Calu3 (cell line): ENCODE results near the gene SURF4. TPM values are rescaled to one million over a fixed set of nuclear protein-coding genes. Genes with fewer than 3 reads are reported as not detected.

Experiments
- BruUV-seq: library from RNA; stranded (reverse); fragments of 400-500 nt; replicated peaks from 2 replicates; lab custom pipeline; 2021; lab: Mats Ljungman, UMichigan
- CTCF ChIA-PET: fragments of 300-600 bp; sonication (Branson Sonifier 250); formaldehyde crosslinking; loops from one replicate; lab custom pipeline; 2022; ENCODE audit warnings: antibody characterized with exemption; lab: Charles Lee
- DNase-seq: peaks from one replicate; pipeline ENCODE4 v3.0.0; 2022
- H3K27ac Mint-ChIP-seq: one replicate; pipeline ENCODE4 v1.8.0; 2022; ENCODE audit warnings: mixed read lengths; ENCODE audit not compliant: unreplicated experiment
- H3K27me3 Mint-ChIP-seq: one replicate; pipeline ENCODE4 v1.8.0; 2022; ENCODE audit warnings: mixed read lengths; ENCODE audit not compliant: unreplicated experiment
- H3K36me3 Mint-ChIP-seq: one replicate; pipeline ENCODE4 v1.8.0; 2022; ENCODE audit warnings: mild to moderate bottlenecking, moderate library complexity, mixed read lengths; ENCODE audit not compliant: insufficient read depth, unreplicated experiment
- H3K4me1 Mint-ChIP-seq: one replicate; pipeline ENCODE4 v1.8.0; 2022; ENCODE audit warnings: mild to moderate bottlenecking, low read depth, mixed read lengths; ENCODE audit not compliant: unreplicated experiment
- H3K4me3 Mint-ChIP-seq: one replicate; pipeline ENCODE4 v1.8.0; 2022; ENCODE audit warnings: mild to moderate bottlenecking, low read depth, moderate library complexity, mixed read lengths; ENCODE audit not compliant: unreplicated experiment
- H3K9me3 Mint-ChIP-seq: one replicate; pipeline ENCODE4 v1.8.0; 2022; ENCODE audit warnings: low read depth, mixed read lengths; ENCODE audit not compliant: unreplicated experiment
- CTCF ChIP-seq: fragments of 200-600 bp; IDR thresholded peaks from one replicate; pipeline ENCODE4 v1.8.0; 2022; ENCODE audit warnings: antibody characterized with exemption; ENCODE audit not compliant: unreplicated experiment
- intact Hi-C: fragments of 100-400 bp; cut with micrococcal nuclease; formaldehyde crosslinking; loops from one replicate; pipeline ENCODE4 v1.10.0; 2022; ENCODE audit not compliant: unreplicated experiment
- total RNA-seq: library from RNA; stranded (reverse); gene quantifications from 2 replicates; pipeline ENCODE4 v1.2.3, GENCODE V29; 2022

The SURF4 gene
- total RNA-seq, 1 experiment from 2014 or later = 129 TPM

GRCh38 chr9:133389562-133389961, 13.7 kb upstream of the SURF4 start:
- Mint-ChIP-seq H3K4me1 (no peaks in the 10 kb centered on the region), H3K4me3 (no peak overlapping the region), H3K27me3 (peaks cover 37% of the 10 kb centered on the region), H3K27ac (no peak overlapping the region), H3K9me3 (no peaks in the 10 kb centered on the region), H3K36me3 (no peaks in the 10 kb centered on the region)
- no peak for DNase-seq
- CTCF ChIA-PET = interaction anchor here (0.6 kb wide), 1 partner anchor 514 kb away, joined by 3 read pairs; no protein-coding TSS in a partner anchor
- no peak for TF ChIP-seq CTCF
- intact Hi-C loops = no loop called here
- BruUV-seq = no TSS peak

DNA sequence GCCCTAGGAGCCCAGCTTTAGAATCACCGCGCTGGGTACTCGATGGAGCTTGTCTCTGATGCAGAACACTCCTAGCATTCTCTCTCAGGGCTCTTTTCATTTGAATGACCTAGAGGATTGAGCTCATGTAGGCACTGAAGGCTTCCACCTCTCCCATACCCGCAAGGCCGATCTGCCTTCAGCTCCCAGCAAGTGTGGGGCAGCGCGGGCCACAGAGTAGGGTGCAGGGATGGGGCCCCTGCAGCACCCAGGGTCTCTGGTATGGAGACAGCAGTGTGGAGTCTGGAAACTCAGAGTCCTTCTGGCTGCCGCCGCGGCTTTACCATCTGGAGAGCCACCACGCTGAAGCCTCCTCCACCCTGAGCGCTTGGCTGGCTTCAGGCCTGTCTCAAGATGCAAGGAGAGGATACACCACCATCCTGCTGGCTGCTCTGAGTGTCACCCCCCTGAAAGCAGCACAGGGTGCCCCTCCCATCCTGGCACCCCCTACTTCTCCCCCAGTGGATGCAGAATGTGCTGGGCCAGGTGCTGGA, 13.2 kb upstream of the SURF4 start:
- BruUV-seq = no TSS peak
- DNase-seq = no peak
- no peaks in the 10 kb centered on the region for H3K9me3 Mint-ChIP-seq
- H3K36me3 Mint-ChIP-seq = no peaks in the 10 kb centered on the region
- H3K27me3 Mint-ChIP-seq = peaks cover 32% of the 10 kb centered on the region
- no peak overlapping the region for H3K27ac Mint-ChIP-seq
- CTCF ChIA-PET = no interaction called here
- no peaks in the 10 kb centered on the region for H3K4me1 Mint-ChIP-seq
- intact Hi-C loops = no loop called here
- TF ChIP-seq CTCF = no peak
- H3K4me3 Mint-ChIP-seq = no peak overlapping the region

DNA sequence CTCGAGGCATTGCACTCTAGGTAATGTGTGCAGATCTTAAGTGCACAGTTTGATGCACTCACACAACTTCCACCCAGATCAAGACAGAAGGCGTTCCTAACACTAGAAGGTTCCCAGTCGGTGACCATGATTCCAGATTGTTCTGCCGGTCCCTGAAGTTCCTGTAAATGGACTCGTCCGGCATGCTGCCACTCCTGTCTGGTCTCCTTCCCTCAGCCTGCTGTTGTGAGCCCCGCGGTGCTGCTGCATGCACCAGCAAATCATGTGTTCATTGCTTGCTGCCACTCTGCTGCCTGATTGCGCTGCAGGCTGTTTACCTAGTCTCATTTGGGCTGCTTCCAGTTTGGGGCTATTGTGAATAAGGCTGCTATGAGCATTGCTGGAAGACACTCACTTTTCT, 11.8 kb upstream of the SURF4 start:
- no peak for TF ChIP-seq CTCF
- BruUV-seq = no TSS peak
- CTCF ChIA-PET = interaction anchor here (0.6 kb wide), 1 partner anchor 101 kb away, joined by 4 read pairs; no protein-coding TSS in a partner anchor
- no peak for DNase-seq
- intact Hi-C loops = no loop called here
- no peaks in the 10 kb centered on the region for H3K9me3 Mint-ChIP-seq
- peaks cover 24% of the 10 kb centered on the region for H3K27me3 Mint-ChIP-seq
- no peak overlapping the region for H3K4me3 Mint-ChIP-seq
- no peak overlapping the region for H3K27ac Mint-ChIP-seq
- no peaks in the 10 kb centered on the region for H3K4me1 Mint-ChIP-seq
- H3K36me3 Mint-ChIP-seq = no peaks in the 10 kb centered on the region

DNA sequence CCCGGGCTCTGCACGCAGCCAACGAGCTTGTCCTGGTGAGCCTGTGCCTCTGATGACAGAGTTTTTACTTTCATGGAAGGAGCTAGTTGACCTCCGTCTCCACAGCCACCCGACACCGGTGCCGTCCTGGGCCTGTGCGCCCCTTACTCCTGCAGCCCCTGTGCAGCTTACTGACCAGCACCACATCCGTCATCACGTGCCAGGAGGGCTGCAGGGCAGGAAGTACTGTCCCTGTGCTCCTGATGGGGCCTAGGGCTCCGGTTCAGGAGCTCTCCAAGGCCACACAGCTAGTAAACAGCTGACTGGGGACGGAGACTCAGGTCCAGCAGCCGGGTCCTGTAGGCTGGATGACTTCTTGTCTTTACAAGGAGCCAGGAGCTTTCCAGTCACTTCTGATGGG, 10.5 kb upstream of the SURF4 start:
- BruUV-seq = no TSS peak
- no peak overlapping the region for H3K4me3 Mint-ChIP-seq

More for the DNA sequence above, 10.5 kb upstream of the SURF4 start:
- CTCF ChIA-PET = no interaction called here
- intact Hi-C loops = no loop called here
- no peaks in the 10 kb centered on the region for H3K36me3 Mint-ChIP-seq
- H3K27ac Mint-ChIP-seq = no peak overlapping the region
- no peak for TF ChIP-seq CTCF
- H3K27me3 Mint-ChIP-seq = peaks cover 23% of the 10 kb centered on the region
- H3K4me1 Mint-ChIP-seq = no peaks in the 10 kb centered on the region
- no peaks in the 10 kb centered on the region for H3K9me3 Mint-ChIP-seq
- DNase-seq = no peak
